Measurements from ENCODE around the gene PTPRM. TPM values are rescaled to one million over a fixed set of nuclear protein-coding genes. Genes with fewer than 3 reads are reported as not detected.

PTPRM gene
- polyA plus RNA-seq, 1 donor (not counting 4 experiments of a cell fraction or from before 2014, with no cell fraction given) = 54.5 TPM

GRCh38 chr18:8175501-8176061 lies 608.5 kb downstream of the PTPRM start:
- H2AFZ ChIP-seq (ENCODE audit: control insufficient read depth, low read length) = no peak overlapping the region
- no peak for FAIRE-seq
- TF ChIP-seq CTCF (optimal IDR thresholded peaks at IDR 0.05 in 1 of 3, IDR thresholded peaks at IDR 0.05 in 1 of 3, conservative IDR thresholded peaks at IDR 0.05 in 1 of 3; ENCODE audit: extremely low read depth in 1 of 3, insufficient read depth in 2 of 3, low read length in 3 of 3) (no peak), EZH2 (IDR thresholded peaks at IDR 0.05; ENCODE audit: low read length) (no peak)
- no peaks in the 10 kb centered on the region for H3K4me1 ChIP-seq (ENCODE audit: control insufficient read depth, extremely low read depth, insufficient read depth, low read length)
- no peak overlapping the region for H3K4me2 ChIP-seq (ENCODE audit: control insufficient read depth, extremely low read depth, insufficient read depth, low read depth, low read length)
- H3K79me2 ChIP-seq (ENCODE audit: control insufficient read depth, insufficient read depth, low read length) = no peaks in the 10 kb centered on the region
- H3K9me3 ChIP-seq (ENCODE audit: control insufficient read depth, low read depth, low read length) = no peaks in the 10 kb centered on the region
- no peaks in the 10 kb centered on the region for H3K9me1 ChIP-seq (ENCODE audit: control insufficient read depth, extremely low read depth, insufficient read depth, low read length)
- no peaks in the 10 kb centered on the region for H3K36me3 ChIP-seq (ENCODE audit: control insufficient read depth in 2 of 2, extremely low read depth in 1 of 2, insufficient read depth in 2 of 2, low read length in 2 of 2)
- no peaks in the 10 kb centered on the region for H3K27me3 ChIP-seq (ENCODE audit: control insufficient read depth, extremely low read depth, insufficient read depth, low read length)
- no peak overlapping the region for H3K9ac ChIP-seq (ENCODE audit: control insufficient read depth, extremely low read depth, insufficient read depth, low read length)
- dilution Hi-C loops (cut with MboI; ENCODE audit: extremely low pct_ligation_motif_present, low sequenced_read_pairs) = no loop called here
- no peak for DNase-seq (ENCODE audit: low read depth, low spot score)
- H3K4me3 ChIP-seq (ENCODE audit: control insufficient read depth in 2 of 3, extremely low read depth in 1 of 3, insufficient read depth in 2 of 3, low read depth in 1 of 3, low read length in 3 of 3) = no peak overlapping the region
- H3K27ac ChIP-seq (ENCODE audit: control insufficient read depth, insufficient read depth, low read length) = no peak overlapping the region
- H4K20me1 ChIP-seq (ENCODE audit: control insufficient read depth, extremely low read depth, insufficient read depth, low read length) = no peaks in the 10 kb centered on the region

- H2AFZ ChIP-seq (ENCODE audit: control insufficient read depth, low read length) = no peak overlapping the region
- H3K4me1 ChIP-seq (ENCODE audit: control insufficient read depth, extremely low read depth, insufficient read depth, low read length) = no peaks in the 10 kb centered on the region
- H3K9ac ChIP-seq (ENCODE audit: control insufficient read depth, extremely low read depth, insufficient read depth, low read length) = no peak overlapping the region
- TF ChIP-seq CTCF (optimal IDR thresholded peaks at IDR 0.05 in 1 of 3, IDR thresholded peaks at IDR 0.05 in 1 of 3, conservative IDR thresholded peaks at IDR 0.05 in 1 of 3; ENCODE audit: extremely low read depth in 1 of 3, insufficient read depth in 2 of 3, low read length in 3 of 3) (no peak), EZH2 (IDR thresholded peaks at IDR 0.05; ENCODE audit: low read length) (no peak)
- no peaks in the 10 kb centered on the region for H3K27me3 ChIP-seq (ENCODE audit: control insufficient read depth, extremely low read depth, insufficient read depth, low read length)
- no peak overlapping the region for H3K4me3 ChIP-seq (ENCODE audit: control insufficient read depth in 2 of 3, extremely low read depth in 1 of 3, insufficient read depth in 2 of 3, low read depth in 1 of 3, low read length in 3 of 3)
- no peak for DNase-seq (ENCODE audit: low read depth, low spot score)
- no peak for FAIRE-seq
- no peak overlapping the region for H3K4me2 ChIP-seq (ENCODE audit: control insufficient read depth, extremely low read depth, insufficient read depth, low read depth, low read length)
- H3K79me2 ChIP-seq (ENCODE audit: control insufficient read depth, insufficient read depth, low read length) = no peaks in the 10 kb centered on the region
- no peaks in the 10 kb centered on the region for H4K20me1 ChIP-seq (ENCODE audit: control insufficient read depth, extremely low read depth, insufficient read depth, low read length)
- dilution Hi-C loops (cut with MboI; ENCODE audit: extremely low pct_ligation_motif_present, low sequenced_read_pairs) = no loop called here
- H3K9me3 ChIP-seq (ENCODE audit: control insufficient read depth, low read depth, low read length) = no peaks in the 10 kb centered on the region
- H3K36me3 ChIP-seq (ENCODE audit: control insufficient read depth in 2 of 2, extremely low read depth in 1 of 2, insufficient read depth in 2 of 2, low read length in 2 of 2) = no peaks in the 10 kb centered on the region
- H3K27ac ChIP-seq (ENCODE audit: control insufficient read depth, insufficient read depth, low read length) = no peak overlapping the region
- no peaks in the 10 kb centered on the region for H3K9me1 ChIP-seq (ENCODE audit: control insufficient read depth, extremely low read depth, insufficient read depth, low read length)
These were observed 609.0 kb downstream of the PTPRM start for GRCh38 chr18:8176109-8176508.
